ENCODE results near the gene BRINP2.

Gene BRINP2

GRCh38 chr1:177210071-177210470 lies 39.3 kb downstream of the BRINP2 start:
- no peak for TF ChIP-seq TCF12 (IDR thresholded peaks at IDR 0.05; ENCODE audit: low read depth)
- no peak for TF ChIP-seq EGR1 (IDR thresholded peaks at IDR 0.05)
- no peak for TF ChIP-seq ZBTB7A (IDR thresholded peaks at IDR 0.05; ENCODE audit: low read depth)
- TF ChIP-seq MAX (IDR thresholded peaks at IDR 0.05): no peak
- no peak for TF ChIP-seq NFIC (IDR thresholded peaks at IDR 0.05)
- TF ChIP-seq TEAD4 (IDR thresholded peaks at IDR 0.05): no peak
- no peak for TF ChIP-seq FOXM1 (IDR thresholded peaks at IDR 0.05; ENCODE audit: borderline replicate concordance, low read depth)
- TF ChIP-seq CREB1 (IDR thresholded peaks at IDR 0.05; ENCODE audit: low read depth): no peak
- TF ChIP-seq REST (IDR thresholded peaks at IDR 0.05; ENCODE audit: low read depth): no peak
- no peak for TF ChIP-seq CEBPB (IDR thresholded peaks at IDR 0.05)
- TF ChIP-seq YY1 (IDR thresholded peaks at IDR 0.05; ENCODE audit: low read depth): no peak
- TF ChIP-seq TAF1 (IDR thresholded peaks at IDR 0.05; ENCODE audit: low read depth): no peak
- no peak for TF ChIP-seq EP300 (IDR thresholded peaks at IDR 0.05; ENCODE audit: borderline replicate concordance)

DNA sequence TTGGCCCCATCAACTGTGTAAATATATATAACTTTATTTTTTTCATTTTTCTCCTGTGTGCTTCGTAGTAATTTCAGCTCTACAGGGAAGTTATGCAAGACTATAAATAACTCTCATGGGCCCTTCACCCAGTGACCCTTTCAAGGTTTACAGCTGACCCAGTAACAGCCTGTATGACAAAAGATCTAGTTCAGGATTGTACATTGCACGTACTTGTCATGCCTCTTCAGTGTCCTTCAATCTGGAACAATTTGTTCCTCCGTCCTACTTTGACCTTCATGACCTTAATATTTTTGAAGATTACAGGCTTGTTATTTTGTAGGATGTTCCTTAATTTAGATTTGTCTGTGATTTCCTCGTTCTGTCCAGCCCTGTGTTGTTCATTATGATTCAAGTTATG lies 40.5 kb downstream of the BRINP2 start:
- no peak for TF ChIP-seq TAF1 (IDR thresholded peaks at IDR 0.05; ENCODE audit: low read depth)
- TF ChIP-seq RAD21 (IDR thresholded peaks at IDR 0.05; ENCODE audit: low read depth): no peak
- no peak for TF ChIP-seq FOXM1 (IDR thresholded peaks at IDR 0.05; ENCODE audit: borderline replicate concordance, low read depth)
- no peak for TF ChIP-seq ZBTB7A (IDR thresholded peaks at IDR 0.05; ENCODE audit: low read depth)
- no peak for TF ChIP-seq CEBPB (IDR thresholded peaks at IDR 0.05)
- no peak for TF ChIP-seq TCF12 (IDR thresholded peaks at IDR 0.05; ENCODE audit: low read depth)
- no peak for TF ChIP-seq EGR1 (IDR thresholded peaks at IDR 0.05)
- TF ChIP-seq EP300 (IDR thresholded peaks at IDR 0.05; ENCODE audit: borderline replicate concordance): no peak
- no peak for TF ChIP-seq YY1 (IDR thresholded peaks at IDR 0.05; ENCODE audit: low read depth)

- no peak for TF ChIP-seq TCF12 (IDR thresholded peaks at IDR 0.05; ENCODE audit: low read depth)
- TF ChIP-seq REST (IDR thresholded peaks at IDR 0.05; ENCODE audit: low read depth): no peak
- TF ChIP-seq FOXM1 (IDR thresholded peaks at IDR 0.05; ENCODE audit: borderline replicate concordance, low read depth): no peak
- TF ChIP-seq NFIC (IDR thresholded peaks at IDR 0.05): no peak
- TF ChIP-seq EP300 (IDR thresholded peaks at IDR 0.05; ENCODE audit: borderline replicate concordance): no peak
- TF ChIP-seq EGR1 (IDR thresholded peaks at IDR 0.05): no peak
- TF ChIP-seq CREB1 (IDR thresholded peaks at IDR 0.05; ENCODE audit: low read depth): no peak
- TF ChIP-seq YY1 (IDR thresholded peaks at IDR 0.05; ENCODE audit: low read depth): no peak
- no peak for TF ChIP-seq MAX (IDR thresholded peaks at IDR 0.05)
- no peak for TF ChIP-seq RAD21 (IDR thresholded peaks at IDR 0.05; ENCODE audit: low read depth)
- TF ChIP-seq TEAD4 (IDR thresholded peaks at IDR 0.05): no peak
- TF ChIP-seq ZBTB7A (IDR thresholded peaks at IDR 0.05; ENCODE audit: low read depth): no peak
- TF ChIP-seq, protein P1, sequence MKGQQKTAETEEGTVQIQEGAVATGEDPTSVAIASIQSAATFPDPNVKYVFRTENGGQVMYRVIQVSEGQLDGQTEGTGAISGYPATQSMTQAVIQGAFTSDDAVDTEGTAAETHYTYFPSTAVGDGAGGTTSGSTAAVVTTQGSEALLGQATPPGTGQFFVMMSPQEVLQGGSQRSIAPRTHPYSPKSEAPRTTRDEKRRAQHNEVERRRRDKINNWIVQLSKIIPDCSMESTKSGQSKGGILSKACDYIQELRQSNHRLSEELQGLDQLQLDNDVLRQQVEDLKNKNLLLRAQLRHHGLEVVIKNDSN (IDR thresholded peaks at IDR 0.05): no peak
- TF ChIP-seq CEBPB (IDR thresholded peaks at IDR 0.05): no peak
- no peak for TF ChIP-seq TAF1 (IDR thresholded peaks at IDR 0.05; ENCODE audit: low read depth)
Observed at GRCh38 chr1:177216587-177217202, 45.9 kb downstream of the BRINP2 start.

DNA sequence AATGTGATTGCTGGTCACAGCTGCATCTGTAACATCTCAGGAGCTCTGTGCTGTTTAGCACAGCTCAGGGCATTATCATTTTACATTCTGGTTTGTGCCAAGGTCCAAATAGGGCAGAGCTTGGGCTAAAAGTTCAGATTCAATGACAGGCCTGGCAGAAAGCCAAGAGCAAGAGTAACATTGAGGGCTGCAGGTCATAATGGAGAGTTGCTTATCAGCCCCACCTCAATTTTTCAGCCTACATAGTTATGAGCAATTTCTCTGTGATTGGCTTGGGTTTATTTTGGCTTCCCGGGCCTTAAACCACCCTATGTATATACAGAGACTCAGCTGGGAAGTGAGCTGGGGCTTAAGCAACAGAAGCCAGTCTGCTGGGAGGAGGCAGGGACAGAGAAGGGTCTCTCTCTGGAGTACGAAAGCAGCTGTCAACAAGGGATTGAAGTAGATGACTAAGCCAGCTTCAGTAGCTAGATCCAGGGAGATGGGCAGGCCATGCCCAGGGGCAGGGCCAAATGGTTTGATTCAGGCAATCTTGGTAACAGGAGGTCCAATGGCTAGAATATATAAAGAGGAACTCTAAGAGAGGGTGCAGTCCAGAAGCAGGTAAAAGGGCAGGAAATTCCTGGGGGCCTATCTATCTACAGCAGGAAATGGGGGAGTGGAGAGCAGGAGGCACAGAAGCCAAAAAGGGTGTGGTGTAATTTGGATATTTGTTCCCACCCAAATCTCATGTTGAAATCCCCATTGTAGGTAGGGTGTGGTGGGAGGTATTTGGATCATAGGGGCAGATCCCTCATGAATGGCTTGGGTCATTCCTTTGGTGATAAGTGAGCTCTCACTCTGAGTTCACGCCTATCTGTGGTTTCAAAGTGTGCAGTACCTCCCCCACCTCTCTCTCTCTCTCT lies 49.0 kb downstream of the BRINP2 start:
- TF ChIP-seq EGR1 (IDR thresholded peaks at IDR 0.05): no peak
- TF ChIP-seq CEBPB (IDR thresholded peaks at IDR 0.05): no peak
- no peak for TF ChIP-seq NFIC (IDR thresholded peaks at IDR 0.05)
- TF ChIP-seq FOXM1 (IDR thresholded peaks at IDR 0.05; ENCODE audit: borderline replicate concordance, low read depth): no peak
- no peak for TF ChIP-seq RAD21 (IDR thresholded peaks at IDR 0.05; ENCODE audit: low read depth)
- TF ChIP-seq MAX (IDR thresholded peaks at IDR 0.05): no peak
- TF ChIP-seq ZBTB7A (IDR thresholded peaks at IDR 0.05; ENCODE audit: low read depth): no peak

GRCh38 chr1:177223359-177223758 lies 52.6 kb downstream of the BRINP2 start:
- TF ChIP-seq, protein P1 (IDR thresholded peaks at IDR 0.05): no peak
- no peak for TF ChIP-seq TEAD4 (IDR thresholded peaks at IDR 0.05)
- no peak for TF ChIP-seq EP300 (IDR thresholded peaks at IDR 0.05; ENCODE audit: borderline replicate concordance)
- TF ChIP-seq TCF12 (IDR thresholded peaks at IDR 0.05; ENCODE audit: low read depth): no peak
- no peak for TF ChIP-seq MAX (IDR thresholded peaks at IDR 0.05)
- no peak for TF ChIP-seq CEBPB (IDR thresholded peaks at IDR 0.05)
- no peak for TF ChIP-seq TAF1 (IDR thresholded peaks at IDR 0.05; ENCODE audit: low read depth)
- no peak for TF ChIP-seq RAD21 (IDR thresholded peaks at IDR 0.05; ENCODE audit: low read depth)
- TF ChIP-seq CREB1 (IDR thresholded peaks at IDR 0.05; ENCODE audit: low read depth): no peak
- TF ChIP-seq YY1 (IDR thresholded peaks at IDR 0.05; ENCODE audit: low read depth): no peak
- TF ChIP-seq REST (IDR thresholded peaks at IDR 0.05; ENCODE audit: low read depth): no peak
- no peak for TF ChIP-seq ZBTB7A (IDR thresholded peaks at IDR 0.05; ENCODE audit: low read depth)
- TF ChIP-seq FOXM1 (IDR thresholded peaks at IDR 0.05; ENCODE audit: borderline replicate concordance, low read depth): no peak
- no peak for TF ChIP-seq NFIC (IDR thresholded peaks at IDR 0.05)
- no peak for TF ChIP-seq EGR1 (IDR thresholded peaks at IDR 0.05)
